GM12873 (cell line): ENCODE data around the gene USP34.

ENCODE experiments used
- CTCF ChIP-seq: IDR thresholded peaks from 2 replicates; pipeline ENCODE4 v1.5.1; 2012; ENCODE audit warnings: low read depth, mild to moderate bottlenecking, moderate library complexity, low read length, control low read depth; ENCODE audit not compliant: insufficient read depth; ENCODE audit errors: missing control alignments

The USP34 gene

GRCh38 chr2:61210332-61210981 lies 260.4 kb downstream of the USP34 start:
- TF ChIP-seq CTCF = no peak

- TF ChIP-seq CTCF = no peak
Observed at GRCh38 chr2:61205132-61205531, 265.8 kb downstream of the USP34 start.

DNA sequence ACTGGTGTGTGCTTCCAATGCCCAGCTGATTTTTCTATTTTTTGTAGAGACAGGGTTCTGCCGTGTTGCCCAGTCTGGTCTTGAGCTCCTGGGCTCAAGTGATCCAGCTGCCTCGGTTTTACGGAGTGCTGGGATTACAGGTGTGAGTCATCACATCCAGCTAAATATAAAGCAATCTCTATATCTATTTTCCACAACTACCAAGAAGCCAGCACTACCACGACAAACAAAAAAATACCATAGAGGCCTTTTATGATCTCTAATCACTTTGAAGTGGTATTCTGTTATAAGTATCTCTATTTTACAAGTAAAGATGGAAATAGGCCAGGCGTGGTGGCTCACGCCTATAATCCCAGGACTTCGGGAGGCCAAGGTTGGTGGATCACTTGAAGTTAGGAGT lies 274.2 kb downstream of the USP34 start:
- TF ChIP-seq CTCF = no peak

DNA sequence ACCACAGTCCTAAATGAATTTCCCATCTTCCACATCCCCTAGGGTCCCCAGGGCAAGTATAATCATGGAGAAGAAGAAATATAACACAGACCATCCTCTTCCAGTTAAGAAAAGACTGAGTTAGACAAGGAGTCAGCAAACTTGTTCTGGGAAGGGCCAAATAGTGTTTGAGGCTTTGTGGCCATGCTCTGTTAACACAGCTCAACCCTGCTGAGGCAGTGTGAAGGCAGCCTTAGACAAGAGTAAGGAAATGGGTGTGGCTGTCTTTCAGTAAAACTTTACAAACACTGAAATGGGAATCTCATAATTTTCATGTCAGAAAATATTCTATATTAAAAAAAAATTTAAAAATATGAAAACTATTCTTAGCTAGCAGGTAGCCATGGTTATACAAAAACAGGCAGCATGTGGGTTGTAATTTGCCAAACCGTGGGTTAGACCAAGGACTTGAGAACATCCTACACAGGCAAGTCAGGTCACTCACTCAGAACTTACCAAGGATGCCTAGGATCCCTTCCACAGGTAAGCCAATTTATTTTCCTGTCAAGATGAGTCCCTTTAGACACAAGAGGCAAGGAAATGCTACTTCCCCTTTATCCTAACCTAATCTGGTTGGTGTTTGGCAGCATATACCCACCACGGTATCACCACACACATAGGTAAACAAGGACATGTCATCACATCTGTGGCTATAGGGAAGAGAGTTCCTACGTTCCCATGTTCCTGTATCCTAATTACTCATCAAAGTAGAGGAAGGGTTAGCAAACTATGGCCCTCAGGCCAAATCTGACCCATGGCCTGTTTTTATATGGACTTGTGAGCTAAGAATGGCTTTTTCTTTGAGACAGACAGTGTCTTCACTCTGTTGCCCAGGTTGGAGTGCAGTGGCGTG lies 277.0 kb downstream of the USP34 start:
- TF ChIP-seq CTCF = no peak

GRCh38 chr2:61187085-61187484 lies 283.8 kb downstream of the USP34 start:
- no peak for TF ChIP-seq CTCF

- TF ChIP-seq CTCF = no peak
Observed at GRCh38 chr2:61185231-61185728, 285.6 kb downstream of the USP34 start.

- no peak for TF ChIP-seq CTCF
Observed at GRCh38 chr2:61184263-61184662, 286.6 kb downstream of the USP34 start.
